Stimulated activated CD4-positive, alpha-beta T cell treated with anti-CD3 and anti-CD28 coated beads, Interleukin-1b, Interleukin-23, amount 100 ng/mL, for 24 hours (primary cell): Measurements from ENCODE around the gene ZFAND6.
"Not testable (repeated sequence)": the region's sequence is repeated elsewhere in the genome, so short reads cannot be mapped to it uniquely, and the experiment has no call there.

Experiments
- DNase-seq, 4 experiments: peaks; one replicate each; pipeline ENCODE4 v3.0.0-alpha.2; 2020; ENCODE audit warnings: low read depth in 4 of 4, low spot score in 1 of 4

ZFAND6 gene

GRCh38 chr15:80058851-80059785 lies at the start of gene ZFAND6:
ZFAND6 (plus strand) TSS chr15:80059676; CDS start chr15:80120345, 60,669 bp downstream.
- DNase-seq, result peak; percentile 84 to 95 (median 92)

- no peak for DNase-seq
Measured at GRCh38 chr15:80010131-80010673, 49.3 kb upstream of the ZFAND6 start.

GRCh38 chr15:80011041-80011523 lies 48.4 kb upstream of the ZFAND6 start:
- not testable (repeated sequence) for DNase-seq

- no peak for DNase-seq
Measured at GRCh38 chr15:80011596-80011995, 47.9 kb upstream of the ZFAND6 start.

- DNase-seq, result no peak
Measured at GRCh38 chr15:80012060-80012726, 47.3 kb upstream of the ZFAND6 start.

GRCh38 chr15:80014186-80014585 lies 45.3 kb upstream of the ZFAND6 start:
- not testable (repeated sequence) for DNase-seq

- DNase-seq, result no peak
Measured at GRCh38 chr15:80015156-80015555, 44.3 kb upstream of the ZFAND6 start.

- DNase-seq, result not testable (repeated sequence)
Measured at GRCh38 chr15:80016506-80016905, 43.0 kb upstream of the ZFAND6 start.

GRCh38 chr15:80017139-80017538 lies 42.3 kb upstream of the ZFAND6 start:
- not testable (repeated sequence) for DNase-seq

- DNase-seq, result no peak
Measured at GRCh38 chr15:80019168-80019745, 40.2 kb upstream of the ZFAND6 start.

GRCh38 chr15:80020149-80020548 lies 39.3 kb upstream of the ZFAND6 start:
- not testable (repeated sequence) for DNase-seq

GRCh38 chr15:80020731-80021130 lies 38.7 kb upstream of the ZFAND6 start:
- no peak for DNase-seq

- no peak for DNase-seq
Measured at GRCh38 chr15:80026310-80026709, 33.2 kb upstream of the ZFAND6 start.

GRCh38 chr15:80026754-80027153 lies 32.7 kb upstream of the ZFAND6 start:
- no peak for DNase-seq

GRCh38 chr15:80028937-80029336 lies 30.5 kb upstream of the ZFAND6 start:
- DNase-seq, result no peak

- no peak for DNase-seq
Measured at GRCh38 chr15:80031841-80032240, 27.6 kb upstream of the ZFAND6 start.

GRCh38 chr15:80034629-80035028 lies 24.8 kb upstream of the ZFAND6 start:
- no peak for DNase-seq

- DNase-seq, result no peak
Measured at GRCh38 chr15:80036071-80036470, 23.4 kb upstream of the ZFAND6 start.

GRCh38 chr15:80041494-80042253 lies 17.8 kb upstream of the ZFAND6 start:
- no peak for DNase-seq

- DNase-seq, result no peak
Measured at GRCh38 chr15:80042568-80042967, 16.9 kb upstream of the ZFAND6 start.

- DNase-seq, result not testable (repeated sequence)
Measured at GRCh38 chr15:80045219-80045618, 14.3 kb upstream of the ZFAND6 start.
